Tibial nerve (tissue), 4 donors: Measurements from ENCODE around the gene BUB1B. TPM values are rescaled to one million over a fixed set of nuclear protein-coding genes. Genes with fewer than 3 reads are reported as not detected.
A peak's percentile ranks its signal among the peaks of the same experiment; 100 is the strongest.

Experiments used
- DNase-seq, 2 donors: peaks; one replicate each; pipeline ENCODE4 v3.0.0-alpha.2; 2019; ENCODE audit warnings: low spot score in 2 of 2
- H3K27ac ChIP-seq, 4 donors: fragments of 200-600 bp; sonication (generic) in 3 of 4; one replicate each; pipeline ENCODE4 v1.5.1; 2017 to 2019; ENCODE audit warnings: mild to moderate bottlenecking in 1 of 4
- H3K27me3 ChIP-seq, 2 donors: fragments of 200-600 bp; sonication (generic) in 1 of 2; one replicate each; pipeline versions ENCODE4 v1.5.1 to v1.6.0; 2017 to 2019
- H3K36me3 ChIP-seq, 3 donors: fragments of 200-600 bp; sonication (generic); one replicate each; pipeline ENCODE4 v1.5.1; 2018 to 2019
- H3K4me1 ChIP-seq, 4 donors: fragments of 200-600 bp; sonication (generic) in 3 of 4; one replicate each; pipeline ENCODE4 v1.5.1; 2017 to 2019
- H3K4me3 ChIP-seq, 4 donors: fragments of 200-600 bp; sonication (generic) in 3 of 4; one replicate each; pipeline ENCODE4 v1.5.1; 2017 to 2019; ENCODE audit warnings: mild to moderate bottlenecking in 1 of 4, moderate library complexity in 1 of 4
- H3K9me3 ChIP-seq, 4 donors: fragments of 200-600 bp; sonication (generic) in 3 of 4; one replicate each; pipeline ENCODE4 v1.5.1; 2017 to 2019
- CTCF ChIP-seq, 5 experiments: fragments of 200-600 bp in 3 of 5; fragments of 450-650 bp in 2 of 5; sonication (generic) in 3 of 5; IDR thresholded peaks; one replicate each; pipeline ENCODE4 v1.5.1; 2016 to 2019; ENCODE audit warnings: antibody characterized with exemption in 5 of 5, mild to moderate bottlenecking in 3 of 5, moderate library complexity in 2 of 5
- EP300 ChIP-seq, 2 donors: sonication (generic); formaldehyde crosslinking; IDR thresholded peaks; one replicate each; pipeline ENCODE4 v1.6.1; 2017; ENCODE audit warnings: antibody characterized with exemption in 2 of 2, mild to moderate bottlenecking in 1 of 2
- POLR2A ChIP-seq, 2 donors: fragments of 450-650 bp; IDR thresholded peaks; one replicate each; pipeline ENCODE4 v1.6.1; 2017; ENCODE audit warnings: antibody characterized with exemption in 2 of 2, mild to moderate bottlenecking in 2 of 2, moderate library complexity in 2 of 2
- WGBS, 2 donors: methylation state at CpG; one replicate each; pipeline ENCODE4 v1.1.5; 2018; 5-methylcytosine and 5-hydroxymethylcytosine counted together
- total RNA-seq, 4 donors: library from RNA; depleted of rRNA; stranded (reverse); fragments of >200 nt; gene quantifications; one replicate each; pipeline ENCODE4 v1.1.0, GENCODE V29; 2016

BUB1B gene
- total RNA-seq, 4 donors from 2014 or later = 0.22 to 6.9 (median 3.9) TPM; not detected in 1

GRCh38 chr15:40244961-40245523 is 84.2 kb downstream of the BUB1B start:
- no peak overlapping the region for H3K27ac ChIP-seq
- H3K9me3 ChIP-seq = no peaks in the 10 kb centered on the region
- peak in 1 of 2 donors; percentile 8 for DNase-seq
- H3K4me1 ChIP-seq = peaks cover 0 to 2% (median 0%) of the 10 kb centered on the region in 4 donors
- H3K36me3 ChIP-seq = no peaks in the 10 kb centered on the region
- 61 to 70% methylated on average over 5 of the region's 5 CpGs for WGBS, 2 donors
- TF ChIP-seq EP300 (IDR thresholded peaks at IDR 0.05) (no peak), CTCF (IDR thresholded peaks at IDR 0.05) (no peak), POLR2A (IDR thresholded peaks at IDR 0.05) (no peak)
- H3K4me3 ChIP-seq = no peak overlapping the region
- H3K27me3 ChIP-seq = peaks cover 0 to 4% of the 10 kb centered on the region in 2 donors

GRCh38 chr15:40245666-40246450 is 85.0 kb downstream of the BUB1B start:
- no peak overlapping the region for H3K27ac ChIP-seq
- DNase-seq = no peak

GRCh38 chr15:40246496-40247280 is 85.8 kb downstream of the BUB1B start:
- DNase-seq = no peak
- H3K36me3 ChIP-seq = no peaks in the 10 kb centered on the region
- 86 to 98% methylated on average over 7 to 8 of the region's 8 CpGs for WGBS, 2 donors
- peaks cover 0 to 2% (median 0%) of the 10 kb centered on the region in 4 donors for H3K4me1 ChIP-seq
- H3K27ac ChIP-seq = no peak overlapping the region
- no peak for TF ChIP-seq CTCF (IDR thresholded peaks at IDR 0.05)
- no peak for TF ChIP-seq EP300 (IDR thresholded peaks at IDR 0.05)
- TF ChIP-seq POLR2A (IDR thresholded peaks at IDR 0.05) = no peak
- no peaks in the 10 kb centered on the region for H3K27me3 ChIP-seq
- no peak overlapping the region for H3K4me3 ChIP-seq
- H3K9me3 ChIP-seq = no peaks in the 10 kb centered on the region

More at GRCh38 chr15:40245666-40246450, 85.0 kb downstream of the BUB1B start:
- Histone ChIP-seq H3K4me1 (peaks cover 0 to 2% (median 0%) of the 10 kb centered on the region in 4 donors), H3K36me3 (no peaks in the 10 kb centered on the region), H3K4me3 (no peak overlapping the region), H3K9me3 (no peaks in the 10 kb centered on the region), H3K27me3 (no peaks in the 10 kb centered on the region)
- TF ChIP-seq POLR2A (IDR thresholded peaks at IDR 0.05) (no peak), CTCF (IDR thresholded peaks at IDR 0.05) (no peak), EP300 (IDR thresholded peaks at IDR 0.05) (no peak)
- 85 to 86% methylated on average over 7 to 8 of the region's 9 CpGs for WGBS, 2 donors

- no peaks in the 10 kb centered on the region for H3K9me3 ChIP-seq
- H3K36me3 ChIP-seq = no peaks in the 10 kb centered on the region
- H3K4me1 ChIP-seq = peaks cover 0 to 9% (median 2%) of the 10 kb centered on the region in 4 donors
- H3K27me3 ChIP-seq = peaks cover 0 to 6% of the 10 kb centered on the region in 2 donors
- DNase-seq = no peak
- no peak for TF ChIP-seq EP300 (IDR thresholded peaks at IDR 0.05)
- H3K4me3 ChIP-seq = no peak overlapping the region
- H3K27ac ChIP-seq = no peak overlapping the region
- 88 to 89% methylated on average over 12 of the region's 12 CpGs for WGBS, 2 donors
These were observed 86.6 kb downstream of the BUB1B start for GRCh38 chr15:40247406-40247971.

DNA sequence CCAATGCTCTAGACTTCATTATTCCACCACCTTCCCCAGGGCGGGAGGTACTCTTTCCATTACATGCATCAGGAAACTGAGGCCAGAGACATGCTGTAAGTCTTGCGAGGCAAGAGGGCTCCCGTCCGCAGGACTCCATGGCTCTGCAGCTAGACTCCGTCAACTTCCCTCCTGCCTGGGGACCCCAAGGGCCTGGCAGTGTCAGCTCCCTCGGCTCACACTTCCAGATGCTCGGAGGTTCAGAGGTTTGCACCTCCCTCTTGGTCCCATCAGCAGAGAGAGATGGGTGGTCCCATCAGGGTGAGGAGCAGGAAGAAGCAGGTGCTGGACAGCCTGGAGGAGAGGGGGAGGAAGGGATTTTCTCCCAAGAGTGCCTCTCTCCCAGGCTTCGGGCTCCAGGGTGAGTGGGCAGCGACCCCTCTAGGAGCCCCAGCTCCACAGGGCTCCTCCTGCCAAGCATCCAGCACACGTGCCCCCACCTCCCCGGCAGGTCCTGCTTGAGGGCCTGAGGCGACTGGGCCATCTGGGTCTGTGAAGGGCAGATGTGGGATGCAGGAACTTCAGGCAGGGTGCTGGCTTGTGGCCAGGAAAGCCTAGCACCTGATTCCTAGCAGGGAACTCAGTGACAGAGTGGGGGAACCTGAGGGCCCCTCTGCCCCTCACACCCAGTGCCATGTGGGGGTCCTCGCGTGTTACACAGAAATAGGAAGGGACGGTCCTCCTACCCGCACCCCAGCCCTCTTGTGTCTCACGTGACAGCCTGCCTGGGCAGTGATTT is 87.3 kb downstream of the BUB1B start:
- peaks cover 0 to 11% of the 10 kb centered on the region in 2 donors for H3K27me3 ChIP-seq
- 80 to 89% methylated on average over 14 to 16 of the region's 17 CpGs for WGBS, 2 donors
- no peaks in the 10 kb centered on the region for H3K9me3 ChIP-seq
- H3K4me1 ChIP-seq = peaks cover 0 to 16% (median 7%) of the 10 kb centered on the region in 4 donors
- no peak overlapping the region for H3K27ac ChIP-seq
- no peaks in the 10 kb centered on the region for H3K36me3 ChIP-seq
- no peak for DNase-seq
- no peak for TF ChIP-seq EP300 (IDR thresholded peaks at IDR 0.05)
- no peak for TF ChIP-seq POLR2A (IDR thresholded peaks at IDR 0.05)
- no peak for TF ChIP-seq CTCF (IDR thresholded peaks at IDR 0.05)
- no peak overlapping the region for H3K4me3 ChIP-seq
